Rectal smooth muscle tissue (tissue), 1 donor: ENCODE results near the gene COX11.

ENCODE experiments used
- H3K27ac ChIP-seq: one replicate; pipeline ENCODE4 v1.7.0; 2013; ENCODE audit warnings: low read depth, low read length, inconsistent platforms
- H3K27me3 ChIP-seq: one replicate; pipeline ENCODE4 v1.7.0; 2013; ENCODE audit warnings: low read length; ENCODE audit not compliant: control insufficient read depth, insufficient read depth
- H3K36me3 ChIP-seq: one replicate; pipeline ENCODE4 v1.7.0; 2013; ENCODE audit warnings: low read length; ENCODE audit not compliant: control insufficient read depth, insufficient read depth
- H3K4me1 ChIP-seq: one replicate; pipeline ENCODE4 v1.7.0; 2013; ENCODE audit warnings: low read length; ENCODE audit not compliant: control insufficient read depth, insufficient read depth
- H3K4me3 ChIP-seq: one replicate; pipeline ENCODE4 v1.7.0; 2013; ENCODE audit warnings: low read length
- H3K9ac ChIP-seq: one replicate; pipeline ENCODE4 v1.7.0; 2013; ENCODE audit warnings: low read length

The COX11 gene

DNA sequence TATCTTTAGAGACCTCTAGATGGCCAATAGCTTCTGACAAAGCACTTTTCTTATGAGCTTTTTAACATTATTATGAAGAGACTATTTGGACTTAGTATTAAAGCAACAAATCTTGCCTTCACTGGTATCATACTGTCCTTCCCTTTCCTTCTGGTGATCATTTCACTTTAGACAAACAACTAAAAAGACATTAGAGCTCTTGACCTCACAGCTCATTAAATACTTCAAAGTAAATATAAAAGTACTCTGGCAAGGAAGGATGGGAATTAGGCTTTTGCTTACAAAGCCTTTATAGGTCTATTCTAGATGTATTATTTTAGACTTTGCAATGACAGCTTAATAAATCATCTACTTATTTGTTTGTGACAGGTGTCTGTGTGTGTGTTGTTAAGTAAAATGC lies 11.2 kb upstream of the COX11 start:
- no peak overlapping the region for H3K27ac ChIP-seq

DNA sequence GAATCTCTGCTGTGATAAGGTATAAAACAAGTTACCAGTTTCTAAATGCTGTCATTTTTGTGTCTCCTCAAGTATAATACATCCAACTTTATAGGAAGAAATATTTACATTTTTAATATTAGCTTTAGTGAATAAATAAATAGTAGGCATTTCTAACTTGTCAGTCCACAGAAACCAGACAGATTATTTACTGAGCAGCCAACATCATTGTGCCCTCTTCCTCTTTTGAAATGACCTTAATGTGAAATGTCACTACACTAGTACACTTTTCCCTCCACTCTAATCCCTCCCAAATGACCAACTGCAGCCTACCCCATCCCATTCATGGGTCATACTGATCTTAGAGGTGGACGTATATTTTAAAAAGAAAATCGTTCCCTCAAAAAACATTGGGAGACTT lies 9.3 kb upstream of the COX11 start:
- no peaks in the 10 kb centered on the region for H3K27me3 ChIP-seq
- no peaks in the 10 kb centered on the region for H3K36me3 ChIP-seq
- H3K4me1 ChIP-seq: no peaks in the 10 kb centered on the region
- H3K27ac ChIP-seq: no peak overlapping the region
- no peak overlapping the region for H3K4me3 ChIP-seq
- no peak overlapping the region for H3K9ac ChIP-seq

More for the DNA sequence above, 11.2 kb upstream of the COX11 start:
- Histone ChIP-seq H3K27me3 (no peaks in the 10 kb centered on the region), H3K4me3 (no peak overlapping the region), H3K4me1 (no peaks in the 10 kb centered on the region), H3K36me3 (no peaks in the 10 kb centered on the region), H3K9ac (no peak overlapping the region)

DNA sequence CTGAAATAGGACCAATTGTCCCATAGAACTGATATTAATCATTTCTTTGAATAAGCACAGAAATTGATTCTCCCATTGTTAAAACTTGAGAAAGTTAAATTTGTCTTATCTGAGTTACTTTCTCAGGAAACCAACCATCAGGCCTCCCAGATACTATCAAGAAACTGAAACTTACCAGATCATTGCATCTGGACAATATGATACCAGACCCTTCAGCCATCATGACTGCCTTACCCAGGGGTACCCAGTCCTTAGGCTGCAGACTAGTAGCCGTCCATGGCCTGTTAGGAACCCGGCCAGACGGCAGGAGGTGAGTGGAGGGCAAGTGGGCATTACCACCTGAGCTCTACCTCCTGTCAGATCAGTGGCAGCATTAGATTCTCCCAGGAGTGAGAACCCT lies 7.9 kb upstream of the COX11 start:
- Histone ChIP-seq H3K4me1 (no peaks in the 10 kb centered on the region), H3K27ac (no peak overlapping the region), H3K9ac (no peak overlapping the region), H3K36me3 (no peaks in the 10 kb centered on the region), H3K27me3 (no peaks in the 10 kb centered on the region), H3K4me3 (no peak overlapping the region)

- Histone ChIP-seq H3K27me3 (no peaks in the 10 kb centered on the region), H3K4me1 (peaks cover 1% of the 10 kb centered on the region), H3K27ac (no peak overlapping the region), H3K9ac (no peak overlapping the region), H3K4me3 (no peak overlapping the region), H3K36me3 (no peaks in the 10 kb centered on the region)
Observed at GRCh38 chr17:54974759-54975158, 6.3 kb upstream of the COX11 start.

GRCh38 chr17:54972406-54973138 lies 4.1 kb upstream of the COX11 start:
- Histone ChIP-seq H3K36me3 (no peaks in the 10 kb centered on the region), H3K9ac (no peak overlapping the region), H3K27me3 (no peaks in the 10 kb centered on the region), H3K27ac (no peak overlapping the region), H3K4me3 (no peak overlapping the region), H3K4me1 (peaks cover 9% of the 10 kb centered on the region)

DNA sequence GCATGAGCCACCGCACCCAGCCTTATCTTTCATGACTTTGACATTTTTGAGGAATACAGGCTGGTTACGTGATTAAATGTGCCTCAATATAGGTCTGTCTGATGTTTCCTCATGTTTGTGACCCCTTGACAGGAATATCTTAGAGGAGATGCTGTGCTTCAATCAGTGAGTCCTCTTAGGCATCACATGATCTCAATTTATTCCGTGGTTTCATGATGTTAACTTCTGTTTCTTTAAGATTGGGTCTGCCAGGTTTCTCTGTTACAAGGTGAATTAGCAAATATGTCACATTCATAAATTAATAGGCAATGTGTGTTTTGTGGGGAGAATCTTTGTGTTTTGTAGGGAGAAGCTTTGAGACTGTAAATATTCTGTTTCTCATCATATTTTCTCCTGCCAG lies 3.4 kb upstream of the COX11 start:
- Histone ChIP-seq H3K36me3 (no peaks in the 10 kb centered on the region), H3K4me1 (peaks cover 13% of the 10 kb centered on the region), H3K27me3 (no peaks in the 10 kb centered on the region), H3K4me3 (no peak overlapping the region), H3K9ac (no peak overlapping the region), H3K27ac (no peak overlapping the region)

DNA sequence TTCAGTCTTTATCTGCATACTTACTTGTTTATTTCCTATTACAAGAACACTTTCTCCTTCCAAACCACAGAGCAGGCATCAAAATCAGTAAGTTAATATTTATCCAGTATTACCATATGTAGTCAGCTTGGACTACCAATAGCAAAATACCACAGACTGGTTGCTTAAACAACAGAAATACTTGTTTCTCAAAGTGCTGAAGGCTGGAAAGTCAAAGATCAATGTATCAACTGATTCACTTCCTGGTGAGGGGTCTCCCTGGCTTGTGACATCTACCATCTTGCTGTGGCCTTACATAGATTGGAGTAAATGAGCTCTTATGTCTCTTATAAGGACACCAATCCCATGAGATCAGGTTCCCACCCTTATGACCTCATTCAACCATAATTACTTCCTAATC lies 2.7 kb upstream of the COX11 start:
- Histone ChIP-seq H3K27me3 (no peaks in the 10 kb centered on the region), H3K4me1 (peaks cover 14% of the 10 kb centered on the region), H3K27ac (no peak overlapping the region), H3K4me3 (no peak overlapping the region), H3K9ac (no peak overlapping the region), H3K36me3 (no peaks in the 10 kb centered on the region)

- H3K27ac ChIP-seq: peak overlapping the region; percentile 84
- peaks cover 14% of the 10 kb centered on the region for H3K4me1 ChIP-seq
- H3K36me3 ChIP-seq: no peaks in the 10 kb centered on the region
- H3K4me3 ChIP-seq: peak overlapping the region; percentile 88
- H3K27me3 ChIP-seq: no peaks in the 10 kb centered on the region
- H3K9ac ChIP-seq: no peak overlapping the region
Observed at GRCh38 chr17:54969658-54970572, 1.5 kb upstream of the COX11 start.

- Histone ChIP-seq H3K4me1 (peaks cover 14% of the 10 kb centered on the region), H3K4me3 (peak overlapping the region; percentile 88), H3K27me3 (no peaks in the 10 kb centered on the region), H3K27ac (peak overlapping the region; percentile 84), H3K36me3 (no peaks in the 10 kb centered on the region), H3K9ac (peak overlapping the region; percentile 72)
Observed at GRCh38 chr17:54968988-54969332, 506 bp upstream of the COX11 start.

- Histone ChIP-seq H3K36me3 (no peaks in the 10 kb centered on the region), H3K27me3 (no peaks in the 10 kb centered on the region), H3K9ac (peak overlapping the region; percentile 63), H3K4me1 (peaks cover 14% of the 10 kb centered on the region), H3K27ac (peak overlapping the region; percentile 39), H3K4me3 (peak overlapping the region; percentile 88)
Observed at GRCh38 chr17:54967621-54968261, 713 bp downstream of the COX11 start.

DNA sequence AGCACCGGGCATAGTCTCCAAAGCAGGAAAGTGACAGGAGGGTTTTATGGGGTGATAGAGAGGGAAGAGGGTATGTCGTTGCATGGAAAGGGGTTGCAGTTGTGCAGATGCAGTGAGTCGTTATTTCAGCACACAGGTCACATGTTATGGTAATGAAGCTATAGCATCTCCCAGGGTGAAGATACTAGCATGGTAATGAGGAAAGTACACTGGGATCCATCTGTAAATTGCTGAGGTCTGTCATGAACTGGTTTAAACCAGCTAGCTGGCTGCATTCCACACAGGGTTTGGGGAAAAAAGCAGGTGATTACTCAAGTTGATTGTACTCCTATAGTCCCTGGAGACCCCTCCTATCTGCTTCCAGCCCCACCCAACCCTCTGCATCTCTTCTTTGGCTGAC lies 11.7 kb downstream of the COX11 start:
- no peak overlapping the region for H3K27ac ChIP-seq
- H3K4me3 ChIP-seq: no peak overlapping the region
- no peak overlapping the region for H3K9ac ChIP-seq
- peaks cover 8% of the 10 kb centered on the region for H3K36me3 ChIP-seq
- H3K4me1 ChIP-seq: no peaks in the 10 kb centered on the region
- H3K27me3 ChIP-seq: no peaks in the 10 kb centered on the region

- Histone ChIP-seq H3K27me3 (no peaks in the 10 kb centered on the region), H3K36me3 (peaks cover 8% of the 10 kb centered on the region), H3K4me1 (no peaks in the 10 kb centered on the region), H3K4me3 (no peak overlapping the region), H3K9ac (no peak overlapping the region), H3K27ac (no peak overlapping the region)
Observed at GRCh38 chr17:54951286-54951685, 17.2 kb downstream of the COX11 start.
